Measurements from ENCODE around the gene IRX2. TPM values are rescaled to one million over a fixed set of nuclear protein-coding genes. Genes with fewer than 3 reads are reported as not detected.

IRX2 gene
- total RNA-seq, 1 experiment from 2014 or later: 0.10 TPM

DNA sequence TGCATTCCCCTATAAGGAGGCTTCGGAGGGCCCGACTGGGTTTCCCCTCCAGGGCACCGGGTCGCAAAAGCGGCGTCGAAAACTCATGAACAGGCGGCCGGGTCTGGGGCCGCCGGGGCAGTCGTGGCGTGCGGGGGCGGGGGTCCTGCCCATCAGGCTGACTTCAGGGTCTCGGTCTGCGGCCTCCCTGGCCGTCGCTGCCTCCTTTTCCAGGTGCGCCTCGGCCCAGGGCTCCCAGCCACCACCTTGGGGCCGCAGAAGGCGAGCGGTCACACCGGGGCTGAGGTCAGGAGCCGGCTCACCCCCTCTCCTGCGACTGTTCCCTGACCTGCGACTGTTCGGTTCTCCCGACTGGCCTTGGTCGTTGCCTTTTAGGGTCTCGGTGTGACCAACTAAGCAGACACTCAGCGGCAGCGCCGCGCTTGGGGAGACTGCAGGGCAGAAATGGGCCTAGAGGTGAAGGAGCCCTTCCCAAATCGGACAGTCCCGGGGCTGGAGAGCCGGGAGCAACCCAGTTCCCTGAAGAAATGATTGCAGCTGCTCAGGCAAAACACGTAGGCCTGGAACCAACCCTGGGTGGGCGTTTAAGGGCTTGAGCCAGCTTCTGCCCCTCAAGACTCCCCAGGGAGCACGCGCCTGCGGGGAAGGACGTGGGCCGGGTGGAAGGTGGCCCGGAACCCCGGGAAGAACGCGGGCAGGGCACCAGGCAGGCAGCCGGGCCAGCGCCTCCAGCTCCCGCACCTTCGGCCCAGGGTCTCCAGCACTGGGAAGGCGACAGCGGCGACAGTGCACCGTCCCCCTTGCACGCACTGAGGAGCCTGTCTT, 11.2 kb downstream of the IRX2 start:
- Histone ChIP-seq H3K27ac (ENCODE audit: low read length) (no peak overlapping the region), H3K4me3 (ENCODE audit: low read depth in 2 of 2, low read length in 2 of 2) (no peak overlapping the region), H3K4me1 (ENCODE audit: control insufficient read depth, insufficient read depth, low read length) (no peaks in the 10 kb centered on the region), H3K36me3 (ENCODE audit: control insufficient read depth, insufficient read depth, low read length) (no peaks in the 10 kb centered on the region), H3K9me3 (ENCODE audit: control insufficient read depth, insufficient read depth, low read depth, low read length) (no peaks in the 10 kb centered on the region), H3K27me3 (ENCODE audit: control insufficient read depth, insufficient read depth, low read length) (peaks cover 9% of the 10 kb centered on the region)
- in situ Hi-C loops (cut with HindIII; ENCODE audit: low pct_unique_long_range_greater_than_20kb, low sequenced_read_pairs) (no loop called here), intact Hi-C loops (cut with micrococcal nuclease; ENCODE audit: unreplicated experiment) (no loop called here)
- DNase-seq (ENCODE audit: low read depth, low spot score) (no peak), ATAC-seq (no peak)
- TF ChIP-seq TCF7L2 (IDR thresholded peaks at IDR 0.05; ENCODE audit: low read depth, low read length) (no peak), POLR2AphosphoS5 (IDR thresholded peaks at IDR 0.05; ENCODE audit: low read depth, low read length) (no peak), SIN3A (IDR thresholded peaks at IDR 0.05; ENCODE audit: borderline replicate concordance, insufficient read depth, low read depth, low read length) (no peak)
- TF ChIP-seq, protein P1, sequence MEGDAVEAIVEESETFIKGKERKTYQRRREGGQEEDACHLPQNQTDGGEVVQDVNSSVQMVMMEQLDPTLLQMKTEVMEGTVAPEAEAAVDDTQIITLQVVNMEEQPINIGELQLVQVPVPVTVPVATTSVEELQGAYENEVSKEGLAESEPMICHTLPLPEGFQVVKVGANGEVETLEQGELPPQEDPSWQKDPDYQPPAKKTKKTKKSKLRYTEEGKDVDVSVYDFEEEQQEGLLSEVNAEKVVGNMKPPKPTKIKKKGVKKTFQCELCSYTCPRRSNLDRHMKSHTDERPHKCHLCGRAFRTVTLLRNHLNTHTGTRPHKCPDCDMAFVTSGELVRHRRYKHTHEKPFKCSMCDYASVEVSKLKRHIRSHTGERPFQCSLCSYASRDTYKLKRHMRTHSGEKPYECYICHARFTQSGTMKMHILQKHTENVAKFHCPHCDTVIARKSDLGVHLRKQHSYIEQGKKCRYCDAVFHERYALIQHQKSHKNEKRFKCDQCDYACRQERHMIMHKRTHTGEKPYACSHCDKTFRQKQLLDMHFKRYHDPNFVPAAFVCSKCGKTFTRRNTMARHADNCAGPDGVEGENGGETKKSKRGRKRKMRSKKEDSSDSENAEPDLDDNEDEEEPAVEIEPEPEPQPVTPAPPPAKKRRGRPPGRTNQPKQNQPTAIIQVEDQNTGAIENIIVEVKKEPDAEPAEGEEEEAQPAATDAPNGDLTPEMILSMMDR (IDR thresholded peaks at IDR 0.05): no peak
- TF ChIP-seq, protein P2, sequence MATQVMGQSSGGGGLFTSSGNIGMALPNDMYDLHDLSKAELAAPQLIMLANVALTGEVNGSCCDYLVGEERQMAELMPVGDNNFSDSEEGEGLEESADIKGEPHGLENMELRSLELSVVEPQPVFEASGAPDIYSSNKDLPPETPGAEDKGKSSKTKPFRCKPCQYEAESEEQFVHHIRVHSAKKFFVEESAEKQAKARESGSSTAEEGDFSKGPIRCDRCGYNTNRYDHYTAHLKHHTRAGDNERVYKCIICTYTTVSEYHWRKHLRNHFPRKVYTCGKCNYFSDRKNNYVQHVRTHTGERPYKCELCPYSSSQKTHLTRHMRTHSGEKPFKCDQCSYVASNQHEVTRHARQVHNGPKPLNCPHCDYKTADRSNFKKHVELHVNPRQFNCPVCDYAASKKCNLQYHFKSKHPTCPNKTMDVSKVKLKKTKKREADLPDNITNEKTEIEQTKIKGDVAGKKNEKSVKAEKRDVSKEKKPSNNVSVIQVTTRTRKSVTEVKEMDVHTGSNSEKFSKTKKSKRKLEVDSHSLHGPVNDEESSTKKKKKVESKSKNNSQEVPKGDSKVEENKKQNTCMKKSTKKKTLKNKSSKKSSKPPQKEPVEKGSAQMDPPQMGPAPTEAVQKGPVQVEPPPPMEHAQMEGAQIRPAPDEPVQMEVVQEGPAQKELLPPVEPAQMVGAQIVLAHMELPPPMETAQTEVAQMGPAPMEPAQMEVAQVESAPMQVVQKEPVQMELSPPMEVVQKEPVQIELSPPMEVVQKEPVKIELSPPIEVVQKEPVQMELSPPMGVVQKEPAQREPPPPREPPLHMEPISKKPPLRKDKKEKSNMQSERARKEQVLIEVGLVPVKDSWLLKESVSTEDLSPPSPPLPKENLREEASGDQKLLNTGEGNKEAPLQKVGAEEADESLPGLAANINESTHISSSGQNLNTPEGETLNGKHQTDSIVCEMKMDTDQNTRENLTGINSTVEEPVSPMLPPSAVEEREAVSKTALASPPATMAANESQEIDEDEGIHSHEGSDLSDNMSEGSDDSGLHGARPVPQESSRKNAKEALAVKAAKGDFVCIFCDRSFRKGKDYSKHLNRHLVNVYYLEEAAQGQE (IDR thresholded peaks at IDR 0.05; ENCODE audit: insufficient read depth in 1 of 2, low read depth in 2 of 2, low read length in 1 of 2): no peak
- CTCF ChIA-PET: no interaction called here
- POLR2A ChIA-PET: no interaction called here
- BruUV-seq (replicated peaks): no TSS peak

DNA sequence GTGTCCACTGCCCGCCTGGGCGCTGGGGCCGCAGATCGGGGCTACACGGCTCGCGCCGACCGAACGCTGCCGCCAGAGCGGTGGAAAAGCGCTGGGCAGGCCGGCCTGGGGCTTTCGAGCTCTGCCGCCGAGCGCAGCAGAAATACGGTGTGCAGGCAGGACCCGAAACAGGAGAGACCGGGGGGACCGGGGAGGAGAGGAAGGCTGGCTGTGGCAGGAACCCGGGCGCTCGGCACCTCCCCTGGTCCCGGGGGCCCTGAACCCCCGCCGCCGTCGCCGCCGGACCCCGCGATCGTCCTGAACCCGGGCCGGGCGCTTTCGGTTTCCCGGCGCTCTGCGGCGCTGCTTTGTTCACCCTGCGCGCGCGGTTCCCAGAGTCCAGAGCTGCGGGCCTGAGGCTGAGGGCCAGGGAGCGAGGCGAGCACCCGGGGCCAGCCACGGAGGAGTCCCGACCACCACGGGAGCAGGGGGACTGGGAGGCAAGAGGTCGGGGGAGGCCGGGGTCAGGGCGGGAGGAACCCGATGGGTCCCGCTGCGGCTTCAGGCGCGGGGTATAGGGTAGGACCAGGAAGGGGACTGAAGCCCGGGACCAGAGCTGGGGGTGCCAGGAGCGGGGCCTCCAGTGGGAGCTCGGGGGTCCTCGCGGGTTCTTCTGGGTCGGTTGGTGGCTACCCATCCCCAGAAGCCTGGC, 12.0 kb downstream of the IRX2 start:
- no peak overlapping the region; a peak in 1 of 4 replicates for H3K4me3 ChIP-seq (ENCODE audit: low read depth in 2 of 2, low read length in 2 of 2)
- CTCF ChIA-PET: no interaction called here
- no TSS peak for BruUV-seq (replicated peaks)
- peaks cover 4% of the 10 kb centered on the region for H3K27me3 ChIP-seq (ENCODE audit: control insufficient read depth, insufficient read depth, low read length)
- no peaks in the 10 kb centered on the region for H3K9me3 ChIP-seq (ENCODE audit: control insufficient read depth, insufficient read depth, low read depth, low read length)
- DNase-seq (ENCODE audit: low read depth, low spot score) (no peak), ATAC-seq (no peak)
- POLR2A ChIA-PET: no interaction called here
- in situ Hi-C loops (cut with HindIII; ENCODE audit: low pct_unique_long_range_greater_than_20kb, low sequenced_read_pairs) (no loop called here), intact Hi-C loops (cut with micrococcal nuclease; ENCODE audit: unreplicated experiment) (no loop called here)
- no peaks in the 10 kb centered on the region for H3K4me1 ChIP-seq (ENCODE audit: control insufficient read depth, insufficient read depth, low read length)
- H3K36me3 ChIP-seq (ENCODE audit: control insufficient read depth, insufficient read depth, low read length): no peaks in the 10 kb centered on the region
- no peak for TF ChIP-seq TCF7L2 (IDR thresholded peaks at IDR 0.05; ENCODE audit: low read depth, low read length)
- no peak overlapping the region for H3K27ac ChIP-seq (ENCODE audit: low read length)
